Measurements from ENCODE around the gene ZSWIM7. TPM values are rescaled to one million over a fixed set of nuclear protein-coding genes. Genes with fewer than 3 reads are reported as not detected.

ZSWIM7 gene
- total RNA-seq, 2 experiments from 2014 or later: 27.2 to 33.2 TPM

DNA sequence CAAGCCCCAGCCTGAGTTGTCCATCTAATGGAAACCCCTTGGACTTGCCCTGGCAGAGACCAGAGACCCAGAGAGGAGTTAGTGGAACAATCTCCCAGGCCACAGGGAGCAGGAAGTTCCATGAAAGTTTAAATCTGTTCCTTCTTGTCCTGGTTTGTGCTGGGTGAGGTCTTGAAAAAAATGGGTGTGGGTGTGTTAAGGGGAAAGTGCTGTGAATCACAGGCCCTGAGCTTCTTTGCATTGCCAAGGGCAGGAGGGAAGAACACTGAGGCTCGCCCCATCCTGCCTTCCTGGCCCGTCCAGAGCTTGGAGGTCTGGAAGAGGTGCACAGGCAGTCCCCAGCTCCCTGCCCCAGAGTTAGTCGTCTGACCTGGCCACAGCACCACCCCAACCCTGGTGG is 52.2 kb downstream of the ZSWIM7 start:
- intact Hi-C loops (cut with micrococcal nuclease; ENCODE audit: unreplicated experiment): no loop called here
- no peaks in the 10 kb centered on the region for H3K36me3 ChIP-seq (ENCODE audit: insufficient read depth, low read length)
- no TSS peak for BruUV-seq (replicated peaks)
- no peak overlapping the region for H2AFZ ChIP-seq (ENCODE audit: low read length)
- no peaks in the 10 kb centered on the region for H3K4me1 ChIP-seq (ENCODE audit: insufficient read depth, low read length, poor library complexity, severe bottlenecking)
- no peaks in the 10 kb centered on the region for H3K9me2 ChIP-seq (ENCODE audit: insufficient read depth, low read length)
- DNase-seq (ENCODE audit: low spot score): no peak
- H3K4me3 ChIP-seq (ENCODE audit: low read depth, low read length, poor library complexity, severe bottlenecking): no peak overlapping the region
- POLR2A ChIA-PET: no interaction called here
- CTCF ChIA-PET (ENCODE audit: unreplicated experiment): no interaction called here
- no peak overlapping the region for H3K4me2 ChIP-seq (ENCODE audit: low read length)
- no peak overlapping the region for H3K27ac ChIP-seq (ENCODE audit: low read depth, low read length, poor library complexity, severe bottlenecking)
- no peaks in the 10 kb centered on the region for H3K9me3 ChIP-seq (ENCODE audit: low read length)
- H4K20me1 ChIP-seq (ENCODE audit: insufficient read depth, low read length): no peaks in the 10 kb centered on the region
- no peaks in the 10 kb centered on the region for H3K79me2 ChIP-seq (ENCODE audit: insufficient read depth, low read depth, low read length)
- no peak for TF ChIP-seq EZH2phosphoT487 (IDR thresholded peaks at IDR 0.05; ENCODE audit: borderline replicate concordance, low read depth, low read length)
- TF ChIP-seq, protein P1, sequence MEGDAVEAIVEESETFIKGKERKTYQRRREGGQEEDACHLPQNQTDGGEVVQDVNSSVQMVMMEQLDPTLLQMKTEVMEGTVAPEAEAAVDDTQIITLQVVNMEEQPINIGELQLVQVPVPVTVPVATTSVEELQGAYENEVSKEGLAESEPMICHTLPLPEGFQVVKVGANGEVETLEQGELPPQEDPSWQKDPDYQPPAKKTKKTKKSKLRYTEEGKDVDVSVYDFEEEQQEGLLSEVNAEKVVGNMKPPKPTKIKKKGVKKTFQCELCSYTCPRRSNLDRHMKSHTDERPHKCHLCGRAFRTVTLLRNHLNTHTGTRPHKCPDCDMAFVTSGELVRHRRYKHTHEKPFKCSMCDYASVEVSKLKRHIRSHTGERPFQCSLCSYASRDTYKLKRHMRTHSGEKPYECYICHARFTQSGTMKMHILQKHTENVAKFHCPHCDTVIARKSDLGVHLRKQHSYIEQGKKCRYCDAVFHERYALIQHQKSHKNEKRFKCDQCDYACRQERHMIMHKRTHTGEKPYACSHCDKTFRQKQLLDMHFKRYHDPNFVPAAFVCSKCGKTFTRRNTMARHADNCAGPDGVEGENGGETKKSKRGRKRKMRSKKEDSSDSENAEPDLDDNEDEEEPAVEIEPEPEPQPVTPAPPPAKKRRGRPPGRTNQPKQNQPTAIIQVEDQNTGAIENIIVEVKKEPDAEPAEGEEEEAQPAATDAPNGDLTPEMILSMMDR (conservative IDR thresholded peaks at IDR 0.05; ENCODE audit: low read length): no peak

DNA sequence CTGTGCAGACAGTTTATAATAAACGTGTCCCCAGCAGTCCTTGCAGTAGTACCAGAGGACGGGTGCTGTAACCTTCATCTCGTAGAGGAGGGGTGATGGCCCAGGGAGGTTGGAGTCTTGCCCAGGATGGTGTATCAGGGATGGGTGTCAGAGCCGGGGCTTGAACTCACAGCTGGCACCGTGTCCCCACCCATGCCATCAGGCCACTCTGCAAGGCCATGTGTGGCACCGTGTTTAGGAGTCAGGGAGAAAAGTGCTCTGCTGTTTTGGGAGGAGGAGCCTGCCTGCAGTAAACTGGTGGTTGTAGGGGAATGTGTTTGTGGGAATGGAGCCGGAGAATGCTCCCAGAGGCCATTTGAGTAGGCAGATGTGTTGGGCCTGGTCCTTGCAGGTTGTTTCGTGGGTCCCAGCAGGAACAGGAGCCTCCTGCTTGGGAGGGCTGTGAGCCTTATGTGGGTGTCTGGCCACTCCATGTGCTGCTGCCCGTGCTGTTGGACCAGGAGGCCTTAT is 52.8 kb downstream of the ZSWIM7 start:
- intact Hi-C loops (cut with micrococcal nuclease; ENCODE audit: unreplicated experiment): no loop called here
- no peak overlapping the region for H3K27ac ChIP-seq (ENCODE audit: low read depth, low read length, poor library complexity, severe bottlenecking)
- ChIA-PET POLR2A (interaction anchor here (0.6 kb wide), 1 partner anchor 292 kb away, joined by 5 read pairs; no protein-coding TSS in a partner anchor), CTCF (ENCODE audit: unreplicated experiment) (no interaction called here)
- no peaks in the 10 kb centered on the region for H3K9me3 ChIP-seq (ENCODE audit: low read length)
- no peak overlapping the region for H3K4me3 ChIP-seq (ENCODE audit: low read depth, low read length, poor library complexity, severe bottlenecking)
- TF ChIP-seq, protein P1 (conservative IDR thresholded peaks at IDR 0.05; ENCODE audit: low read length): no peak
- no peak for TF ChIP-seq EZH2phosphoT487 (IDR thresholded peaks at IDR 0.05; ENCODE audit: borderline replicate concordance, low read depth, low read length)
- no peaks in the 10 kb centered on the region for H3K9me2 ChIP-seq (ENCODE audit: insufficient read depth, low read length)
- no peak overlapping the region for H3K4me2 ChIP-seq (ENCODE audit: low read length)
- BruUV-seq (replicated peaks): no TSS peak
- no peaks in the 10 kb centered on the region for H3K36me3 ChIP-seq (ENCODE audit: insufficient read depth, low read length)
- H2AFZ ChIP-seq (ENCODE audit: low read length): no peak overlapping the region
- no peaks in the 10 kb centered on the region for H4K20me1 ChIP-seq (ENCODE audit: insufficient read depth, low read length)
- no peaks in the 10 kb centered on the region for H3K79me2 ChIP-seq (ENCODE audit: insufficient read depth, low read depth, low read length)
- no peaks in the 10 kb centered on the region for H3K4me1 ChIP-seq (ENCODE audit: insufficient read depth, low read length, poor library complexity, severe bottlenecking)
- DNase-seq (ENCODE audit: low spot score): no peak

DNA sequence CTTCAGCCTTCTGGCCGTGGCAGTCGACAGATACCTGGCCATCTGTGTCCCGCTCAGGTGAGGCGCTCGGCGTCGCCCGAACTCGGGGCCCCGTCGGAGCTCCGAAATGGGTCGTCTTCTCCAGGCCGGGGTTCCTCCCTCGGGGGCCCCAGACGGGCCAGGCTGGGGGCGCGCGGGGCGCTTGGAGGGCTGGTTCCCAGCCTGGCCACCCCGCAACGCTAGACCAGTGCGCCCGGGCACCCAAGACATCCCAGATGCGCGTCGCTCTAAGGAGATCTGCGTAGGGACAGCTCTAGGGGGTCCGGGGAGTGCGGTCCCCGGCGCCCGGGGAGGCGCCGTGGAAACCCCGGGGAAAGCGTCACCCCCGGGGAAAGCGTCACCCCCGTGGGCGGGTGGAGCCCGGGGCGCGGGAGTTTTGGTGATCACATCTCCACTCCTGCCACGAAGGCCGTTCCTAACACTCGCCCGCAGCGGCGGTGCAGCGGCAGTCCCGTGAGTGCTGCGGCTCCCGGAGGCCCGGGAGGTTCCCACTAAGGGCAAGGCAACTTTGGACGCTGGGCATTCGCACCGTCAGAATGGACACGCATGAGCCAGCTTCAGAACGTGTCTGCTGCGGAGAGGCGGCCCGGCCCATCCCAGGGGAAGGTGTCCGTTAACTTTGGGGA is 53.8 kb downstream of the ZSWIM7 start:
- no TSS peak for BruUV-seq (replicated peaks)
- H2AFZ ChIP-seq (ENCODE audit: low read length): no peak overlapping the region
- no peaks in the 10 kb centered on the region for H3K36me3 ChIP-seq (ENCODE audit: insufficient read depth, low read length)
- no peak overlapping the region for H3K27ac ChIP-seq (ENCODE audit: low read depth, low read length, poor library complexity, severe bottlenecking)
- H3K9me2 ChIP-seq (ENCODE audit: insufficient read depth, low read length): no peaks in the 10 kb centered on the region
- H3K4me3 ChIP-seq (ENCODE audit: low read depth, low read length, poor library complexity, severe bottlenecking): no peak overlapping the region
- no peaks in the 10 kb centered on the region for H3K9me3 ChIP-seq (ENCODE audit: low read length)
- H3K4me2 ChIP-seq (ENCODE audit: low read length): no peak overlapping the region
- no peaks in the 10 kb centered on the region for H3K79me2 ChIP-seq (ENCODE audit: insufficient read depth, low read depth, low read length)
- no peaks in the 10 kb centered on the region for H3K4me1 ChIP-seq (ENCODE audit: insufficient read depth, low read length, poor library complexity, severe bottlenecking)
- intact Hi-C loops (cut with micrococcal nuclease; ENCODE audit: unreplicated experiment): no loop called here
- no peak for TF ChIP-seq EZH2phosphoT487 (IDR thresholded peaks at IDR 0.05; ENCODE audit: borderline replicate concordance, low read depth, low read length)
- TF ChIP-seq, protein P1 (conservative IDR thresholded peaks at IDR 0.05; ENCODE audit: low read length): no peak
- DNase-seq (ENCODE audit: low spot score): no peak
- CTCF ChIA-PET (ENCODE audit: unreplicated experiment): no interaction called here
- POLR2A ChIA-PET: interaction anchor here (0.6 kb wide), 1 partner anchor 293 kb away, joined by 5 read pairs; no protein-coding TSS in a partner anchor
- H4K20me1 ChIP-seq (ENCODE audit: insufficient read depth, low read length): no peaks in the 10 kb centered on the region
